A549 (cell line): ENCODE measurements around the gene OR8G5.

Experiments used
- CEBPB ChIP-seq, 2 experiments: fragments of >200 bp in 1 of 2; sonication (Bioruptor Twin) in 1 of 2; formaldehyde crosslinking in 1 of 2; IDR thresholded peaks; 2 replicates each; pipeline ENCODE4 v1.6.1; 2012 to 2016
- EHMT2 ChIP-seq: fragments of 200-600 bp; sonication (generic); IDR thresholded peaks from 2 replicates; pipeline ENCODE4 v1.6.1; 2016; ENCODE audit warnings: antibody characterized with exemption, low read depth, mild to moderate bottlenecking, moderate library complexity
- EP300 ChIP-seq, 2 experiments: fragments of >200 bp; sonication (Bioruptor Twin); formaldehyde crosslinking; IDR thresholded peaks; 2 replicates in 1 of 2; 3 replicates in 1 of 2; pipeline ENCODE4 v1.6.1; 2016 to 2017
- FOSB ChIP-seq: fragments of 250-450 bp; sonication (Bioruptor Pico); IDR thresholded peaks from 2 replicates; pipeline ENCODE4 v1.5.0; 2020; ENCODE audit warnings: mild to moderate bottlenecking, moderate library complexity
- JUN ChIP-seq, 2 experiments: fragments of >200 bp; sonication (Bioruptor Twin); formaldehyde crosslinking; IDR thresholded peaks; 2 replicates in 1 of 2; 3 replicates in 1 of 2; pipeline ENCODE4 v1.6.1; 2016 to 2017
- KDM1A ChIP-seq: fragments of 200-600 bp; sonication (generic); IDR thresholded peaks from 2 replicates; pipeline ENCODE4 v1.6.1; 2016; ENCODE audit warnings: low read depth, mild to moderate bottlenecking
- MAZ ChIP-seq: fragments of 150-350 bp; IDR thresholded peaks from 2 replicates; pipeline ENCODE4 v1.6.1; 2014; ENCODE audit warnings: antibody characterized with exemption, low read depth, low read length, borderline replicate concordance
- MYC ChIP-seq: IDR thresholded peaks from 2 replicates; pipeline ENCODE4 v1.6.1; 2012; ENCODE audit warnings: mild to moderate bottlenecking, inconsistent platforms, low read length, improper control_type of control experiment, borderline replicate concordance
- NR3C1 ChIP-seq: fragments of >200 bp; sonication (Bioruptor Twin); formaldehyde crosslinking; IDR thresholded peaks from 3 replicates; pipeline ENCODE4 v1.6.1; 2017
- POLR2A ChIP-seq: IDR thresholded peaks from 2 replicates; pipeline ENCODE4 v1.6.1; 2012; ENCODE audit warnings: mild to moderate bottlenecking, low read length
- RAD21 ChIP-seq, 2 experiments: fragments of >200 bp in 1 of 2; sonication (Bioruptor Twin) in 1 of 2; formaldehyde crosslinking in 1 of 2; IDR thresholded peaks in 1 of 2; conservative IDR thresholded peaks in 1 of 2; 2 replicates in 1 of 2; 3 replicates in 1 of 2; pipeline ENCODE4 v1.6.1; 2012 to 2018; ENCODE audit warnings: inconsistent platforms in 1 of 2
- RFX5 ChIP-seq: fragments of 450-650 bp; IDR thresholded peaks from 2 replicates; pipeline ENCODE4 v1.7.1; 2014; ENCODE audit warnings: antibody characterized with exemption, mild to moderate bottlenecking, moderate library complexity
- TF ChIP-seq, protein P1 (sequence below): fragments of >200 bp; sonication (Bioruptor Twin); formaldehyde crosslinking; IDR thresholded peaks from 3 replicates; pipeline ENCODE4 v1.5.1; 2016

DNA sequence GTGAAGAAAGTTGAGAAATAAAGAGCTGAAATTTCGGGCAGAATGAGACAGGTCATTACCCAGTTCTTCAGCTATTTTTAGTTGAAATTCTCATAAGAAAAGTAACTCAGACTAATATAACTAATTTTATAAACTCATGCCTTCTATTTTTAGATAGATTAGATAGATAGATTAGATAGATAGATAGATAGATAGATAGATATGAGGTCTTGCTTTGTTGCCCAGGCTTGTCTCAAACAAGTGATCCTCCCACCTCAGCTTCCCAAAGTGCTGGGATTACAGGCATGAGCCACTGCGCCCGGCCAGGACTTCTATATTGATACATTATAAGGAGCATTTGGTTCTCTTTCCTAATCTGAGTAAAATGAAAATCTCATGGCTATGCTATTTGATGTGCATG, 42.1 kb upstream of the OR8G5 start:
- TF ChIP-seq RFX5: no peak
- no peak for TF ChIP-seq POLR2A
- no peak for TF ChIP-seq MYC
- no peak for TF ChIP-seq MAZ
- no peak for TF ChIP-seq EP300 (IDR thresholded peaks at IDR 0.05)
- TF ChIP-seq RAD21 (conservative IDR thresholded peaks at IDR 0.05 in 1 of 2, IDR thresholded peaks at IDR 0.05 in 1 of 2): no peak
- no peak for TF ChIP-seq KDM1A
- TF ChIP-seq, protein P1, sequence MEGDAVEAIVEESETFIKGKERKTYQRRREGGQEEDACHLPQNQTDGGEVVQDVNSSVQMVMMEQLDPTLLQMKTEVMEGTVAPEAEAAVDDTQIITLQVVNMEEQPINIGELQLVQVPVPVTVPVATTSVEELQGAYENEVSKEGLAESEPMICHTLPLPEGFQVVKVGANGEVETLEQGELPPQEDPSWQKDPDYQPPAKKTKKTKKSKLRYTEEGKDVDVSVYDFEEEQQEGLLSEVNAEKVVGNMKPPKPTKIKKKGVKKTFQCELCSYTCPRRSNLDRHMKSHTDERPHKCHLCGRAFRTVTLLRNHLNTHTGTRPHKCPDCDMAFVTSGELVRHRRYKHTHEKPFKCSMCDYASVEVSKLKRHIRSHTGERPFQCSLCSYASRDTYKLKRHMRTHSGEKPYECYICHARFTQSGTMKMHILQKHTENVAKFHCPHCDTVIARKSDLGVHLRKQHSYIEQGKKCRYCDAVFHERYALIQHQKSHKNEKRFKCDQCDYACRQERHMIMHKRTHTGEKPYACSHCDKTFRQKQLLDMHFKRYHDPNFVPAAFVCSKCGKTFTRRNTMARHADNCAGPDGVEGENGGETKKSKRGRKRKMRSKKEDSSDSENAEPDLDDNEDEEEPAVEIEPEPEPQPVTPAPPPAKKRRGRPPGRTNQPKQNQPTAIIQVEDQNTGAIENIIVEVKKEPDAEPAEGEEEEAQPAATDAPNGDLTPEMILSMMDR: no peak
- TF ChIP-seq JUN (IDR thresholded peaks at IDR 0.05): no peak
- no peak for TF ChIP-seq EHMT2
- TF ChIP-seq CEBPB (IDR thresholded peaks at IDR 0.05): no peak
- TF ChIP-seq FOSB (CRISPR knock-in tag): no peak
- no peak for TF ChIP-seq NR3C1
